Esophagus (tissue), 2 donors: ENCODE measurements around the gene DNAJC1. TPM values are rescaled to one million over a fixed set of nuclear protein-coding genes. Genes with fewer than 3 reads are reported as not detected.

Experiments used
- H3K27ac ChIP-seq, 2 donors: one replicate each; pipeline ENCODE4 v1.5.1; 2013; ENCODE audit warnings: low read depth in 2 of 2, mild to moderate bottlenecking in 2 of 2, inconsistent platforms in 1 of 2, low read length in 1 of 2, moderate library complexity in 1 of 2
- H3K27me3 ChIP-seq, 2 donors: one replicate each; pipeline ENCODE4 v1.6.1; 2013; ENCODE audit warnings: low read length in 2 of 2, control low read depth in 1 of 2, mild to moderate bottlenecking in 1 of 2; ENCODE audit not compliant: insufficient read depth in 2 of 2, control insufficient read depth in 1 of 2
- H3K36me3 ChIP-seq, 2 donors: one replicate each; pipeline ENCODE4 v1.6.1; 2013; ENCODE audit warnings: low read length in 1 of 2; ENCODE audit not compliant: control insufficient read depth in 2 of 2, insufficient read depth in 2 of 2
- H3K4me1 ChIP-seq, 2 donors: one replicate each; pipeline ENCODE4 v1.6.1; 2013; ENCODE audit warnings: low read length in 1 of 2; ENCODE audit not compliant: control insufficient read depth in 2 of 2, insufficient read depth in 2 of 2
- H3K4me3 ChIP-seq, 2 donors: one replicate each; pipeline ENCODE4 v1.5.1; 2013; ENCODE audit warnings: low read length in 2 of 2, mild to moderate bottlenecking in 2 of 2, low read depth in 1 of 2, moderate library complexity in 1 of 2
- H3K9me3 ChIP-seq, 2 donors: one replicate each; pipeline ENCODE4 v1.6.1; 2013; ENCODE audit warnings: mild to moderate bottlenecking in 2 of 2, low read depth in 1 of 2, low read length in 1 of 2, moderate library complexity in 1 of 2; ENCODE audit not compliant: control insufficient read depth in 2 of 2, insufficient read depth in 1 of 2
- WGBS, 2 donors: extraction: QIAGEN DNeasy Blood & Tissue Kit; methylation state at CpG; one replicate each; pipeline ENCODE4 v1.1.7; 2013; 5-methylcytosine and 5-hydroxymethylcytosine counted together
- polyA plus RNA-seq, 2 donors: library from polyadenylated mRNA; stranded (reverse); fragments of 200-250 nt; gene quantifications; one replicate each; pipeline ENCODE4 v1.2.3, GENCODE V29; 2013
- donor health status: healthy with polysubstance abuse.
- donor health status: Bipolar disorder and iron deficiency.

The DNAJC1 gene
- polyA plus RNA-seq, 2 donors = 11.6 to 20.1 TPM

GRCh38 chr10:21925851-21926250, 77.7 kb downstream of the DNAJC1 start:
- no peaks in the 10 kb centered on the region for H3K36me3 ChIP-seq
- no peaks in the 10 kb centered on the region for H3K4me1 ChIP-seq
- H3K27ac ChIP-seq = no peak overlapping the region
- no peaks in the 10 kb centered on the region for H3K27me3 ChIP-seq
- H3K4me3 ChIP-seq = no peak overlapping the region
- WGBS, 2 donors = 93 to 94% methylated on average over 6 of the region's 6 CpGs
- no peaks in the 10 kb centered on the region for H3K9me3 ChIP-seq

- Histone ChIP-seq H3K27ac (no peak overlapping the region), H3K27me3 (no peaks in the 10 kb centered on the region), H3K9me3 (no peaks in the 10 kb centered on the region), H3K4me1 (no peaks in the 10 kb centered on the region), H3K4me3 (no peak overlapping the region), H3K36me3 (no peaks in the 10 kb centered on the region)
Measured at GRCh38 chr10:21924511-21924910, 79.0 kb downstream of the DNAJC1 start.

- Histone ChIP-seq H3K4me1 (no peaks in the 10 kb centered on the region), H3K27me3 (no peaks in the 10 kb centered on the region), H3K27ac (no peak overlapping the region), H3K36me3 (no peaks in the 10 kb centered on the region), H3K9me3 (no peaks in the 10 kb centered on the region), H3K4me3 (no peak overlapping the region)
- 95 to 98% methylated on average over 3 of the region's 3 CpGs for WGBS, 2 donors
Measured at GRCh38 chr10:21920633-21921032, 82.9 kb downstream of the DNAJC1 start.

DNA sequence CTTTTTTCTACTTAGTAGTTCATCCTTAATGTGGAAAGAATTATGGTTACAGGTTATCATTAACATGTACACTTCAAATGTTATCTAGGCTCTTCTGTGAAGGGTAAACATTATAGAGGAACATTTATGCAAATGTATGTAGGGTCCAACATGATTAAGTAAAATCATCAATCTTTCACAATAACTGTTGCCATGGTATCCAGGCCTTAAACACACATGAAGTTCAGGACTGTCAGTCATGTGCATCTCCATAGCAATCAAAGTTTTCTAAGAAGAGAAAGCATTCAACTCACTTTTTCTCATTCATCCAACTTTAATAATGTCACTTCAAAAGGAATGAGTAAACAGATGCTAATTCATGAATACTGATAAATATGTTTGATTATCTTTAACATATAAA, 83.6 kb downstream of the DNAJC1 start:
- Histone ChIP-seq H3K4me1 (no peaks in the 10 kb centered on the region), H3K27ac (no peak overlapping the region), H3K4me3 (no peak overlapping the region), H3K36me3 (no peaks in the 10 kb centered on the region), H3K9me3 (no peaks in the 10 kb centered on the region), H3K27me3 (no peaks in the 10 kb centered on the region)

- Histone ChIP-seq H3K27ac (no peak overlapping the region), H3K4me3 (no peak overlapping the region), H3K36me3 (no peaks in the 10 kb centered on the region), H3K27me3 (no peaks in the 10 kb centered on the region), H3K4me1 (no peaks in the 10 kb centered on the region), H3K9me3 (no peaks in the 10 kb centered on the region)
- 38 to 56% methylated on average over 1 of the region's 1 CpG for WGBS, 2 donors
Measured at GRCh38 chr10:21919117-21919516, 84.4 kb downstream of the DNAJC1 start.

- Histone ChIP-seq H3K27ac (no peak overlapping the region), H3K9me3 (no peaks in the 10 kb centered on the region), H3K4me3 (no peak overlapping the region), H3K36me3 (peaks cover 0 to 2% of the 10 kb centered on the region in 2 donors), H3K4me1 (no peaks in the 10 kb centered on the region), H3K27me3 (no peaks in the 10 kb centered on the region)
- WGBS, 2 donors = 79 to 82% methylated on average over 2 of the region's 2 CpGs
Measured at GRCh38 chr10:21912625-21913024, 90.9 kb downstream of the DNAJC1 start.

DNA sequence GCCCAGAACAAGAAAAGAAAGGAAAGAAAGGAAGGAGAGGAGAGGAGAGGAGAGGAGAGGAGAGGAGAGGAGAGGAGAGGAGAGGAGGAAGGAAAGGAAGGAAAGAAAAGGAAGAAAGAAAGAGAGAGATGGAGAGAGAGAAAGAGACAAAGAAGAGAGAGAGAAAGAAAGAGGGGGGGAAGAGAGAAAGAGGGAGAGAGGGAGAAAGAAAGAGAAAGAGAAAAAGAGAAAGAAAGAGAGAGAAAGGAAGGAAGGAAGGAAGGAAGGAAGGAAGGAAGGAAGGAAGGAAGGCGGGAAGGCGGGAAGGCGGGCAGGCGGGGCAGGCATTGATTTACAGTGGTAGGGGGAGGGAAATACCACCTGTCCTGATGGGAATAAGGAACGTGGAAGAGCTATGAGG, 92.7 kb downstream of the DNAJC1 start:
- peaks cover 0 to 2% of the 10 kb centered on the region in 2 donors for H3K36me3 ChIP-seq
- H3K4me3 ChIP-seq = no peak overlapping the region
- no peaks in the 10 kb centered on the region for H3K4me1 ChIP-seq
- no peaks in the 10 kb centered on the region for H3K27me3 ChIP-seq
- H3K27ac ChIP-seq = no peak overlapping the region
- 80 to 89% methylated on average over 5 of the region's 5 CpGs for WGBS, 2 donors
- H3K9me3 ChIP-seq = no peaks in the 10 kb centered on the region

GRCh38 chr10:21907436-21907835, 96.1 kb downstream of the DNAJC1 start:
- Histone ChIP-seq H3K9me3 (no peaks in the 10 kb centered on the region), H3K4me3 (no peak overlapping the region), H3K27ac (no peak overlapping the region), H3K27me3 (no peaks in the 10 kb centered on the region), H3K4me1 (no peaks in the 10 kb centered on the region), H3K36me3 (no peaks in the 10 kb centered on the region)
- 82 to 96% methylated on average over 2 of the region's 2 CpGs for WGBS, 2 donors

DNA sequence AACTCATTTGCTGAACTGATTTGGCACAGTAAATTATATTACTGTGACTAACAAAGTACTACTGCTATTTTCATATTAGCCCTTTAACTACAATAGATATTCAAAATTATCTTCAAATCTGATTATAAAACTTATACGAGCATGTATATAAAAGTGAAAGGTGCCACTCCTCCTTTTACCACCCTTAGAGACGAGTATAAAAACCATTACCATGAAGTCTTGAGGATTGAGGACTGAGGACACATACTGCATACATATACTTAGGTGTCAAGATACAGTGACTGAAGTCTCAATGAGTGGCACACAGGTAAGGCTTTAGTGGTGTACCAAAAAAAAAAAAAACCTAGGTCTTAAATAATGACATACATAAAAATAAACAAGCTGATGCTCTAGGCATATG, 98.6 kb downstream of the DNAJC1 start:
- WGBS, 2 donors = 85 to 93% methylated on average over 2 of the region's 2 CpGs
- no peak overlapping the region for H3K4me3 ChIP-seq
- H3K36me3 ChIP-seq = peaks cover 0 to 2% of the 10 kb centered on the region in 2 donors
- H3K4me1 ChIP-seq = no peaks in the 10 kb centered on the region
- H3K27me3 ChIP-seq = no peaks in the 10 kb centered on the region
- H3K27ac ChIP-seq = no peak overlapping the region
- H3K9me3 ChIP-seq = no peaks in the 10 kb centered on the region

DNA sequence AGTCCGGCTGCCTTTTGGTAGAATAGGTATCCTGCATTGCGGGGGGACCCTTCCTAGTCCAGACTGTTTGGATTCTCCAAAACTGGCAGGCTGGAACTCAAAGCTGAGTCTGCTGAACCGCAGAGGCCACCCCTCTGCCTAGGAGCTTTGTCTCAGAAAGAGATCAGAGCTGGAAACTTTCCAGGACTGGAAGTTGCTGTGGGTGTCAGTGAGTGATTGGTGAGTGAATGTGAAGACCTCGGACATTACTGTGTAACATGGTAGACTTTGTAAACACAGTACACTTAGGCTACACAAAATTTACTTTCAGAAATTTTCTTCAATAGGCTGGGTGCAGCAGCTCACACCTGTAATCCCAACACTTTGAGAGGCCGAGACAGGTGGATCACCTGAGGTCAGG, 103.8 kb downstream of the DNAJC1 start:
- Histone ChIP-seq H3K4me1 (no peaks in the 10 kb centered on the region), H3K9me3 (no peaks in the 10 kb centered on the region), H3K36me3 (peaks cover 2 to 4% of the 10 kb centered on the region in 2 donors), H3K4me3 (no peak overlapping the region), H3K27me3 (no peaks in the 10 kb centered on the region), H3K27ac (no peak overlapping the region)
- WGBS, 2 donors = 92% methylated on average over 5 of the region's 5 CpGs
